PC-9 (cell line): ENCODE results near the gene DOCK9. TPM values are rescaled to one million over a fixed set of nuclear protein-coding genes. Genes with fewer than 3 reads are reported as not detected.

Experiments
- BruUV-seq: library from RNA; stranded (reverse); fragments of 400-500 nt; replicated peaks from 2 replicates; lab custom pipeline; 2021; lab: Mats Ljungman, UMichigan
- CTCF ChIA-PET: fragments of 300-600 bp; sonication (Branson Sonifier 250); formaldehyde crosslinking; loops from one replicate; lab custom pipeline; 2022; ENCODE audit warnings: antibody characterized with exemption; lab: Charles Lee
- POLR2A ChIA-PET: fragments of 300-600 bp; sonication (Branson Sonifier 250); formaldehyde crosslinking; loops from one replicate; lab custom pipeline; 2022; ENCODE audit warnings: antibody characterized with exemption; ENCODE audit not compliant: unreplicated experiment; lab: Charles Lee
- DNase-seq, 2 experiments: peaks; one replicate each; pipeline versions ENCODE4 v3.0.0 to v3.0.0-alpha.2; 2015 to 2022; ENCODE audit warnings: mixed read lengths in 1 of 2
- H2AFZ ChIP-seq: fragments of 200-600 bp; sonication (generic); 2 replicates; pipeline ENCODE4 v1.8.1; 2017; ENCODE audit warnings: antibody characterized with exemption
- H3F3A ChIP-seq: fragments of 200-600 bp; sonication (generic); 2 replicates; pipeline ENCODE4 v1.8.1; 2017; ENCODE audit warnings: antibody characterized with exemption, mild to moderate bottlenecking, low read depth; ENCODE audit not compliant: insufficient read depth
- H3K27ac ChIP-seq: fragments of 200-600 bp; sonication (generic); 2 replicates; pipeline ENCODE4 v1.6.1; 2016; ENCODE audit warnings: mixed run types
- H3K27me3 ChIP-seq: fragments of 200-600 bp; sonication (generic); 2 replicates; pipeline ENCODE4 v1.6.1; 2016; ENCODE audit warnings: low read depth, mixed run types; ENCODE audit not compliant: insufficient read depth
- H3K36me3 ChIP-seq: fragments of 200-600 bp; sonication (generic); 2 replicates; pipeline ENCODE4 v1.6.1; 2016; ENCODE audit warnings: low read depth, mixed run types
- H3K4me1 ChIP-seq: fragments of 200-600 bp; sonication (generic); replicated peaks from 2 replicates; pipeline ENCODE4 v1.6.1; 2016; ENCODE audit warnings: mixed run types; ENCODE audit not compliant: insufficient read depth
- H3K4me2 ChIP-seq: fragments of 200-600 bp; sonication (generic); 2 replicates; pipeline ENCODE4 v1.6.1; 2017; ENCODE audit warnings: mixed run types
- H3K4me3 ChIP-seq: fragments of 200-600 bp; sonication (generic); 2 replicates; pipeline ENCODE4 v1.6.1; 2016; ENCODE audit warnings: mixed run types
- H3K79me2 ChIP-seq: fragments of 200-600 bp; sonication (generic); 2 replicates; pipeline ENCODE4 v1.6.1; 2017; ENCODE audit warnings: low read depth, mixed run types
- H3K9me2 ChIP-seq: fragments of 200-600 bp; sonication (generic); 2 replicates; pipeline ENCODE4 v1.8.1; 2017; ENCODE audit warnings: mild to moderate bottlenecking; ENCODE audit not compliant: insufficient read depth
- H3K9me3 ChIP-seq: fragments of 200-600 bp; sonication (generic); 2 replicates; pipeline ENCODE4 v1.8.1; 2016; ENCODE audit warnings: low read depth; ENCODE audit not compliant: insufficient read depth
- H4K20me1 ChIP-seq: fragments of 200-600 bp; sonication (generic); 2 replicates; pipeline ENCODE4 v1.8.1; 2017; ENCODE audit not compliant: insufficient read depth
- CTCF ChIP-seq: fragments of 200-600 bp; sonication (generic); conservative IDR thresholded peaks from 2 replicates; pipeline ENCODE4 v1.6.1; 2017; ENCODE audit warnings: mixed run types, antibody characterized with exemption, mild to moderate bottlenecking, moderate library complexity
- EZH2 ChIP-seq: fragments of 200-600 bp; sonication (generic); IDR thresholded peaks from 2 replicates; pipeline ENCODE4 v1.8.0; 2017; ENCODE audit warnings: antibody characterized with exemption, low read depth
- intact Hi-C: fragments of 100-400 bp; cut with micrococcal nuclease; formaldehyde crosslinking; loops from one replicate; pipeline ENCODE4 v1.10.0; 2022; ENCODE audit not compliant: unreplicated experiment
- total RNA-seq: library from RNA; stranded (reverse); gene quantifications from 2 replicates; pipeline ENCODE4 v1.2.3, GENCODE V29; 2021

Gene DOCK9
- total RNA-seq, 1 experiment from 2014 or later: 69.5 TPM

- Histone ChIP-seq H3K4me1 (no peaks in the 10 kb centered on the region), H3K79me2 (no peaks in the 10 kb centered on the region), H3K4me3 (no peak overlapping the region), H3K36me3 (peaks cover 13% of the 10 kb centered on the region; the same call in 1 of the 2 replicates), H3K27me3 (no peaks in the 10 kb centered on the region), H3F3A (no peaks in the 10 kb centered on the region), H3K9me2 (no peaks in the 10 kb centered on the region), H3K4me2 (no peak overlapping the region), H2AFZ (no peak overlapping the region), H3K27ac (no peak overlapping the region), H4K20me1 (no peaks in the 10 kb centered on the region), H3K9me3 (no peaks in the 10 kb centered on the region)
- ChIA-PET POLR2A (no interaction called here), CTCF (no interaction called here)
- BruUV-seq: no TSS peak
- no peak for TF ChIP-seq EZH2
- TF ChIP-seq CTCF: no peak
- no peak for DNase-seq
- intact Hi-C loops: no loop called here
Observed at GRCh38 chr13:98792785-98793495, 184.9 kb downstream of the DOCK9 start.

DNA sequence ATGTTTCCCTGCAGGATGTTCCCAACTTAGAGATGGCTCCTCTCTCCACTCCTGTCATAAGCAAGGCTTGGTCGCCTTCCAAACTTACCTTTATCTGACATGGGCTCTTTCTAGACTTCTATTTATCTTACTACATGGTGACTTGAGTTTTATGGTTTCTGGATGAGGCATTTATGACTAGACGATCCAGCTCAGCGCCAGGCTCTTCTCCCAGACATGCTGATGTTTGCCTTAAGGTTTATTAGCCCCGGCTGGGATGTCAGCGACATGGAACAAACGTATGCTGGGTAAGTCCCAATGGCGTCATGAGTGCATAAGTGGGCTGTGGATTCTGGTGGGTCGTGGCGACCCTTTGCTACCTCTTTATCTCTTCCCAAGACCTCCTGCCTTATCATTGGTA, 185.5 kb downstream of the DOCK9 start:
- H3K4me1 ChIP-seq: no peaks in the 10 kb centered on the region
- H3K4me3 ChIP-seq: no peak overlapping the region
- intact Hi-C loops: no loop called here
- H4K20me1 ChIP-seq: no peaks in the 10 kb centered on the region
- ChIA-PET CTCF (no interaction called here), POLR2A (no interaction called here)
- no peaks in the 10 kb centered on the region for H3K9me3 ChIP-seq
- no TSS peak for BruUV-seq
- H3K36me3 ChIP-seq: peaks cover 13% of the 10 kb centered on the region; the same call in 1 of the 2 replicates
- no peak for TF ChIP-seq EZH2
- no peak for TF ChIP-seq CTCF
- no peak overlapping the region for H3K4me2 ChIP-seq
- H3F3A ChIP-seq: no peaks in the 10 kb centered on the region
- H3K79me2 ChIP-seq: no peaks in the 10 kb centered on the region
- DNase-seq: no peak
- H2AFZ ChIP-seq: no peak overlapping the region
- H3K9me2 ChIP-seq: no peaks in the 10 kb centered on the region
- no peak overlapping the region for H3K27ac ChIP-seq
- H3K27me3 ChIP-seq: no peaks in the 10 kb centered on the region

GRCh38 chr13:98791611-98792010, 186.3 kb downstream of the DOCK9 start:
- Histone ChIP-seq H3K36me3 (peaks cover 13% of the 10 kb centered on the region; the same call in 1 of the 2 replicates), H3K4me2 (no peak overlapping the region), H3K4me1 (no peaks in the 10 kb centered on the region), H4K20me1 (no peaks in the 10 kb centered on the region), H3K9me3 (no peaks in the 10 kb centered on the region), H3K4me3 (no peak overlapping the region), H3K79me2 (no peaks in the 10 kb centered on the region), H3K9me2 (no peaks in the 10 kb centered on the region), H3K27me3 (no peaks in the 10 kb centered on the region), H3F3A (no peaks in the 10 kb centered on the region), H2AFZ (no peak overlapping the region), H3K27ac (no peak overlapping the region)
- intact Hi-C loops: no loop called here
- ChIA-PET POLR2A (no interaction called here), CTCF (no interaction called here)
- no peak for TF ChIP-seq EZH2
- no peak for DNase-seq
- BruUV-seq: no TSS peak
